WI38 (cell line): ENCODE data around the gene NELL1.

Experiments used
- H3K4me3 ChIP-seq: 2 replicates; pipeline ENCODE4 v1.5.1; 2011; ENCODE audit warnings: low read depth, mild to moderate bottlenecking, control low read depth, low read length
- CTCF ChIP-seq: IDR thresholded peaks from 2 replicates; pipeline ENCODE4 v1.5.1; 2012; ENCODE audit warnings: low read depth, mild to moderate bottlenecking, control low read depth, low read length

The NELL1 gene

DNA sequence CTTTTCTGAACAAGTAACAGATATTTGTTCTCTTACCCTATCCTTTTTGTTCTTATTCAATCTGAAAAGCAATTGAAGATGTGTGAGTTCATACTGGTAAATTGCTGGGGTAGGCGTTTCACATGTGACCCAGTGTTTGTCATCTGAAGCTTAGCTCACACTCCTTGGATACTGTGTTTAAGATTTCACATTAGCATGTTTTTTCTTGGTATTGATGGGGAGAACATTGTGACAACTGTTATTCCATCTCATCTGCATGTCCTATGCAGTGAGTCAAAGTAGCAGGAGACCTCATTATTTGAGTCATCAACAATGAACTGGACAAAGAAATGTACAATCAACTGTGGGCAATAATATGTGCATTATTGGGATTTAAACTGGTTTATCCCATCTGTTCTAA is 831.9 kb downstream of the NELL1 start:
- no peak overlapping the region for H3K4me3 ChIP-seq
- TF ChIP-seq CTCF = no peak

DNA sequence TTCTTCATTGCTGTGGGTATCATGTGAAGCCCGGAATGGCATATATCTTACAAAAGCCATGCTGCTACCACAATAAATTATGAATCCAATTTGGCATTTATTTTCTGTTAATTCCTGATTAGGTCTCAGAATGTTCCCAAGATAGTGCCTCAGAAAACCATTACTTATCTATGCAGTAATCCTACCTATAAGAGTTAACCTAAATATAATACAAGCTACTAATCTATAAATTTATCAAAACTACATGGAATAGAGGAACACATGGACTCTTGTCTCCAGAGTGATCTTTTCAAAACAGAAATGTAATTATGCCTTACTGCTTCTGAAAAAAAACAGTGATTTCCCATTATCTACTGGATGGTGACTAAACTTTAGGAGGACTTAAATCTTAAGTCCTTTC is 835.7 kb downstream of the NELL1 start:
- TF ChIP-seq CTCF = no peak

GRCh38 chr11:21511835-21512440 is 842.6 kb downstream of the NELL1 start:
- no peak for TF ChIP-seq CTCF
- H3K4me3 ChIP-seq = no peak overlapping the region

More for the DNA sequence above, 835.7 kb downstream of the NELL1 start:
- H3K4me3 ChIP-seq = no peak overlapping the region

DNA sequence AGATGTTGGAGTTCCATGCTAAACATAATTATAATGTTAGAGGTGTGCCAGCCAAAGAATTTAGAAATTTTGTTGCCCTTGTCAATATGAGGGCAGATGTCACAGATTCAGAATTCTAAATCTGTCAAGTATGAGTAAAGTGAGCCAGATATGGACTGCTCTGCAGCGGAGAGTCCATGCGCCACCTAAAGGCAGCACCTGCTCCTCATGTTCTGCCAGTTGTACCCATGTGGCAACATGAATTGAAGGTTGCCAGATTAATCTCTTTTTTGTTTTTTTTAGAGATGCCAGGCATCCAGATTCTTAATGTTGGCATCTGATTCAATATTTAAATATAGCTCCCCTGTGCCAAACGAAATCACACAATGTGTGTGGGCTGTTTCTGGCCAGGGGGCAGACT is 844.9 kb downstream of the NELL1 start:
- no peak for TF ChIP-seq CTCF
- H3K4me3 ChIP-seq = no peak overlapping the region

- no peak overlapping the region for H3K4me3 ChIP-seq
- no peak for TF ChIP-seq CTCF
Observed at GRCh38 chr11:21520244-21520643, 850.9 kb downstream of the NELL1 start.

- no peak for TF ChIP-seq CTCF
- H3K4me3 ChIP-seq = no peak overlapping the region
Observed at GRCh38 chr11:21529187-21529586, 859.8 kb downstream of the NELL1 start.

DNA sequence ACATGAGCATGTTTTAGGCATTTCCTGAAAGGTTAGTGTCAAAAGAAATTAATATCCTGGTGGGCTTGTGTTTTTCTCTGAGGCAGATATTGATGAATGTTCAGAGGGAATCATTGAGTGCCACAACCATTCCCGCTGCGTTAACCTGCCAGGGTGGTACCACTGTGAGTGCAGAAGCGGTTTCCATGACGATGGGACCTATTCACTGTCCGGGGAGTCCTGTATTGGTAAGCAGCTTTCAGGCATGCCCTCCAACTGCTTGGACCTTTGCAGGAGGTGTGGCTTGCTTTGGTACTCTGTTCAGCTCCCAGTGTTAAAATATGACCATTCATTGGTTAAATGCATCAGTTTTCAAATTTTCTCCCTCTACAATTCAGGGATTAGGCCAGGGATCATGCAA is 864.9 kb downstream of the NELL1 start:
- TF ChIP-seq CTCF = no peak
- no peak overlapping the region for H3K4me3 ChIP-seq
